HG03571 (cell line): Measurements from ENCODE around the gene KCNIP1.

ENCODE experiments used
- ATAC-seq: cut with Tn5 transposase; IDR thresholded peaks from one replicate; pipeline ENCODE4 v1.9.1; 2021; ENCODE audit not compliant: unreplicated experiment

The KCNIP1 gene

GRCh38 chr5:170590566-170590965 is 86.7 kb downstream of the KCNIP1 start:
- no peak for ATAC-seq

- no peak for ATAC-seq
These were observed 87.2 kb downstream of the KCNIP1 start for GRCh38 chr5:170591054-170591453.

GRCh38 chr5:170596482-170597044 is 92.7 kb downstream of the KCNIP1 start:
- no peak for ATAC-seq

- no peak for ATAC-seq
These were observed 93.4 kb downstream of the KCNIP1 start for GRCh38 chr5:170597109-170597751.

GRCh38 chr5:170597872-170598271 is 94.1 kb downstream of the KCNIP1 start:
- ATAC-seq = no peak

GRCh38 chr5:170599756-170600155 is 95.9 kb downstream of the KCNIP1 start:
- no peak for ATAC-seq

- no peak for ATAC-seq
These were observed 97.8 kb downstream of the KCNIP1 start for GRCh38 chr5:170601619-170602018.

GRCh38 chr5:170603109-170603508 is 99.3 kb downstream of the KCNIP1 start:
- ATAC-seq = no peak

- peak; percentile 67 for ATAC-seq
These were observed 100.1 kb downstream of the KCNIP1 start for GRCh38 chr5:170603578-170604565.

- ATAC-seq = no peak
These were observed 103.1 kb downstream of the KCNIP1 start for GRCh38 chr5:170606941-170607340.

GRCh38 chr5:170611449-170612090 is 107.8 kb downstream of the KCNIP1 start:
- no peak for ATAC-seq

- ATAC-seq = no peak
These were observed 108.4 kb downstream of the KCNIP1 start for GRCh38 chr5:170612256-170612678.

GRCh38 chr5:170614065-170614490 is 110.3 kb downstream of the KCNIP1 start:
- ATAC-seq = no peak

GRCh38 chr5:170614720-170615119 is 110.9 kb downstream of the KCNIP1 start:
- ATAC-seq = no peak

GRCh38 chr5:170617533-170618490 is 114.0 kb downstream of the KCNIP1 start:
- no peak for ATAC-seq

- no peak for ATAC-seq
These were observed 116.0 kb downstream of the KCNIP1 start for GRCh38 chr5:170619869-170620268.

GRCh38 chr5:170622933-170623332 is 119.1 kb downstream of the KCNIP1 start:
- ATAC-seq = no peak

- no peak for ATAC-seq
These were observed 119.9 kb downstream of the KCNIP1 start for GRCh38 chr5:170623576-170624181.
